ENCODE measurements around the gene CMTM1.
"Not testable (repeated sequence)": the region's sequence is repeated elsewhere in the genome, so short reads cannot be mapped to it uniquely, and the experiment has no call there.

CMTM1 gene

GRCh38 chr16:66561381-66562080 is 4.7 kb upstream of the CMTM1 start:
- DNase-seq: no peak

GRCh38 chr16:66562409-66562808 is 3.8 kb upstream of the CMTM1 start:
- DNase-seq: no peak

- no peak for DNase-seq
These were observed 3.3 kb upstream of the CMTM1 start for GRCh38 chr16:66562986-66563385.

GRCh38 chr16:66563574-66564334 is 2.5 kb upstream of the CMTM1 start:
- DNase-seq: no peak

- DNase-seq: not testable (repeated sequence)
These were observed 1.0 kb downstream of the CMTM1 start for GRCh38 chr16:66567270-66567669.

GRCh38 chr16:66568355-66568754 is 2.1 kb downstream of the CMTM1 start:
- DNase-seq: no peak

GRCh38 chr16:66569131-66569530 is 2.9 kb downstream of the CMTM1 start:
- no peak for DNase-seq

GRCh38 chr16:66569827-66570405 is 3.7 kb downstream of the CMTM1 start:
- no peak for DNase-seq

- no peak for DNase-seq
These were observed 6.1 kb downstream of the CMTM1 start for GRCh38 chr16:66572356-66572755.

- DNase-seq: no peak
These were observed 7.8 kb downstream of the CMTM1 start for GRCh38 chr16:66574081-66574480.

- DNase-seq: no peak
These were observed 8.3 kb downstream of the CMTM1 start for GRCh38 chr16:66574531-66574930.

- DNase-seq: no peak
These were observed 8.8 kb downstream of the CMTM1 start for GRCh38 chr16:66575060-66575459.

- DNase-seq: no peak
These were observed 10.1 kb downstream of the CMTM1 start for GRCh38 chr16:66576296-66576695.

GRCh38 chr16:66578651-66579531 is 12.7 kb downstream of the CMTM1 start, which contains the start of gene CMTM2:
Gene CMTM2, plus strand, starts transcription at chr16:66579463. Its CDS starts 145 bp downstream, at chr16:66579608.
- peak in 1 of 58 donors; percentile 8 for DNase-seq

- DNase-seq: no peak
These were observed 14.5 kb downstream of the CMTM1 start for GRCh38 chr16:66580605-66581209.

- DNase-seq: no peak
These were observed 15.2 kb downstream of the CMTM1 start for GRCh38 chr16:66581246-66581952.

GRCh38 chr16:66585481-66586239 is 19.4 kb downstream of the CMTM1 start:
- DNase-seq: peak in 1 of 58 donors; percentile 27

GRCh38 chr16:66587881-66588600 is 21.8 kb downstream of the CMTM1 start:
- peak in 1 of 58 donors; percentile 11 for DNase-seq

Data from anterior cingulate cortex (tissue), 58 donors.